ENCODE measurements around the gene TACO1.

DNA sequence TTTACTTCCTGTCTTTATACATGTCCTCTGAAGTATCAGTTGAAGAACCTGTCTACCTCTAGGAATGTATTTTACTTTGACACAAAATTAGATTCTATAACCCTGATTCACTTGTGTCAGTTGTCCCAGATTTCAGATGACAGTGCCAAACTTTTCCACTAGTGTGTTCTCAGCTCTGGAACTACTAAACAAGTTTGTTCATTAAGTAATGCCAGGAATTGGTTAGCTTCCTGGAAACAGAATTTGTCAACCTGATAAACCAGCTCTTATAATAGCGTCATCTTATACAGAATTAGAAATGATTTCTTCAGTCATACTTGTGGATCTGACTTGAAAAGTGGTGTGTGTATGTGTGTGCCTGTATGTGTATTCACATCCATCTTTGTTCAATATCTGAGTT is 28.9 kb downstream of the TACO1 start:
- TF ChIP-seq EP300 (IDR thresholded peaks at IDR 0.05) (no peak), POLR2A (IDR thresholded peaks at IDR 0.05) (no peak)
